Fibroblast of skin of abdomen (primary cell): Measurements from ENCODE around the gene MARK3.

Source experiments
- DNase-seq: peaks from one replicate; pipeline ENCODE4 v3.0.0-alpha.2; 2013

The MARK3 gene

DNA sequence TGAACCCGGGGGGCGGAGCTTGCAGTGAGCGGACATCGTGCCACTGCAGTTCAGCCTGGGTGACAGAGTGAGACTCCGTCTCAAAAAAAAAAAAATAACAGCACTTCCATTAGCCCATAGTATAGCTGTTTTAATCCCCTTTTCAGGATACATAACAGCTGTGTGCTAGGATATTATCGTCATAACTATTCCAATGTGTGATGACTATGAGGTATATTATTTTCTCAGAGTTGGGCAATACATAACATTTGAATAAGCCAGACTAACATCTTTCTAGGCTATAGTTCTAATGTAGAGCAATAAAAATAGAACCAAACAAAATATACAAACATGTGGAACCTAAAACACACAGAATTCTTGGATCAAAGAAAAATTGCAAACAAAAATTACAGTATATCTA, 57.1 kb downstream of the MARK3 start:
- peak; percentile 48 for DNase-seq

GRCh38 chr14:103443111-103443510, 57.9 kb downstream of the MARK3 start:
- DNase-seq, result no peak

GRCh38 chr14:103444837-103445524, 59.8 kb downstream of the MARK3 start:
- DNase-seq, result peak; percentile 22

- no peak for DNase-seq
Measured at GRCh38 chr14:103445806-103446205, 60.6 kb downstream of the MARK3 start.

GRCh38 chr14:103448097-103448496, 62.9 kb downstream of the MARK3 start:
- DNase-seq, result no peak

- DNase-seq, result no peak
Measured at GRCh38 chr14:103449634-103450161, 64.5 kb downstream of the MARK3 start.

- peak; percentile 21 for DNase-seq
Measured at GRCh38 chr14:103450416-103450815, 65.2 kb downstream of the MARK3 start.

DNA sequence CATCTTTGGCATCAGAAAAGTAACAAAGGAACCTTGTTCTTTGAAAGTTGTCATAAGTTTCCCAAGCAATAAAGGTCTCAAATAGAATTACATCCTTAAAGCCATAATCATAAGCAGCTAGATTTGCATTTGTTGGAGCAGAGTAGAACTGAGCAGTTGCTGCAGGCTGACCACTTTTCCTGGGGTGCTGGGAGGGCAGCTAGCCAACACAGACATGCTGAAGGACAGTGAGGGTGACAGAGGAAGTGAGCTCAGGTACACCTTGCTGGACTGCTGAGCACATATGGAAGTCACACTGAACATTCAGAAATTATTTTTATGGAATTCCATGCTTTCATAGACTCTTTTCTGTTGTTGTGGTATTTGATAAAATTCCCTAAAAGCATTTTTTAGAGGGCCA, 66.2 kb downstream of the MARK3 start:
- no peak for DNase-seq

DNA sequence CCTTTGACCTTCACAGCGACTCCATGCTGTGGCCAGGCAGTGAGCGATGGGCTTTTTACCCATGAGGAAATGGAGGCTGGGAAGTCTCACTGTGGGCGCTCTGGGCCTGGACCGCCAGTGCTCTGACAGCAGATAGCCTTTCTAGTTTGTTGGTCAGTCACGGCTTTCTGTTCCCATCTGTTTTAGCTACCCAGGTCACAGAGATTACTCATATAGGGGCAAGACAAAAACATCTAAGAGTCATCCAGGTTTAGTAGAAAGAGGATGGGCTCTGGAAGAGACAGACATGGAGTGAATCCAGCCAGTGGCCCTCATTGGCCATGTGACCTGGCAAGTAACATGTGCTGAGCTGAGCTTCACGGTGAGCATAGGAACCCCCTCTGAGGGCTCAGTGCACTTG, 68.6 kb downstream of the MARK3 start:
- no peak for DNase-seq

DNA sequence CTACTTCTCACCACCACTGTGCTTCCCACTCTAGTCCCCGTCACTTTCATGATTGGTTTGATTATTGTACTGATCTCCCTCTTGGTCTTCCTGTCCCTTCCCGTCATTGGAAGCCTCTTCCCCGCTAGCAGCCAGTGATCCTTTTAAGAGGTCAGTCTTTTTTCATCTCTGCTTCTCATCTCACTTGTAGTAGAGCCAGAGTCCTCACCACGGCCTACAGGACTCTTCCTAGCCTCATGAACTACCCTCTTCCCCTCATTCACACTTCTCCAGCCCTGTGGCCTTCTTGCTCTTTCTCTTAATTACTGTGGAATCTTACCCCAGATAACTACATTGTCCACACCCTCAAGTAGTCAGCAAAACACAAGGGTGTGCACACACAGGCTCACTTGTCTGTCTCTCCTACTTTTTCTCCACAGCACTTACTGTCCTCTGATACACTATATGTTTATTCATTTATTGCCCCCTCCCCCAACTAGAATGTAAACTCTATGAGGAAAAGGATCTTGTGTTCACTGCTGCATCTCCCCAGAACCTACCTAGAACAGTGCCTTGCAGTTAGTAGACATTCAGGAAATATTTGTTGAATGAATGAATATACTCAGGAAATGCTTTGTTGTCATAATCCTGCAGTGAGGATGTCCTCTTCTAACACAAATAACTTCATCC, 71.1 kb downstream of the MARK3 start:
- DNase-seq, result peak; percentile 28

DNA sequence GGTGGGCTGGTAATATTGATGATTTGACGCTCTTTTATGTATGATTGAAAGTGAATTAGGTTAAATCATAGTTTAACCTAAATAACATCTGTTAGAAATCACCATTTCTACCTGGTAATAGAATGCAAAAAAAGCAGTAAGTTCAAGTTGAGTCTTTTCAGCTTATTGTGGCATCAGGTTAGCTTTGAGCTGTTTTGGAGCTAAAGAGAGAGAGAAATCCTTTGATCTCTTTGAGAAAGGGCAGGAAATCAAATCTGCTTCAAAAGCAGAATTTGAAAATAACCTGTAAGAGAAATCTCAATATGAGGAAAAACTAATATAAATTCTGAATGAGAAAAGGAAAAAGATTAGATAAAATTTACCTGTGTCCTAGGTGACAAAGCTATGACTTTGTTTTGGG, 75.2 kb downstream of the MARK3 start:
- DNase-seq, result no peak

DNA sequence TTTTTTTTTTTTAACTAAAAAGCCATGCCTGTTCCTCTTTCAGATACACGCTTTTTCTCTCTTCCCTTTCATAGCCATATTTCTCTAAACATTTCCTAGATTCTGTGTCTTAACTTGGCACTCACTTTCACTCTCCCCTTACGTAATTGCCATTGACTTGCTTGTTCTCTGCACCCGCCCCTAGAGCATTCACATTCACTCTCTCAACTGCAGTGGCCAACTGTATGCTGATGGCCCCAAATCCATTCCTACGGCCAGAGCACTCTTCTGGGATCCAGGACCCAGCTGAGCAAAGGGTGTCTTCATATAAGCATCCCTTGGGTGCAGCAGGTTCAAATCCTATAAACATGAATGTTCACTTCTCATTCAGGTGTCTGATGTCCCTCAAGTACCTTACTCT, 77.9 kb downstream of the MARK3 start:
- DNase-seq, result no peak

DNA sequence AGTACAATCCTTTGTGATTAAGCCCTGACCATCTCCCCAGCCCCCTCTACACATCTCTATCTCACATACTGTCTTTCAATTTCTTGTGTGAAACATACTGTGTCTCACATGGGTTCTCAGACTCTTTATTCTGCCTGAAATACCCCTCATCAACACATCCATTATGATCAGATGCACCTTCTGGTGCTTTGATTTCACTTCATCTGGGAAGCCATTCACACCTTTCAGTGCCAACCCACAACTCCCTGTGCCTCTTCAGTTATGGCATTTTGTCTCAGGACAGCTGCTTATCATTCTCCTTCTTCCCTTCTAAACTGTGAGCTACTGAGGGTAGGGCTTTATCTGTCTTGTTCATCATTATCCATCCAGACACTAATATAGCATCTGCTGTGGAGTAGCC, 78.6 kb downstream of the MARK3 start:
- DNase-seq, result no peak

DNA sequence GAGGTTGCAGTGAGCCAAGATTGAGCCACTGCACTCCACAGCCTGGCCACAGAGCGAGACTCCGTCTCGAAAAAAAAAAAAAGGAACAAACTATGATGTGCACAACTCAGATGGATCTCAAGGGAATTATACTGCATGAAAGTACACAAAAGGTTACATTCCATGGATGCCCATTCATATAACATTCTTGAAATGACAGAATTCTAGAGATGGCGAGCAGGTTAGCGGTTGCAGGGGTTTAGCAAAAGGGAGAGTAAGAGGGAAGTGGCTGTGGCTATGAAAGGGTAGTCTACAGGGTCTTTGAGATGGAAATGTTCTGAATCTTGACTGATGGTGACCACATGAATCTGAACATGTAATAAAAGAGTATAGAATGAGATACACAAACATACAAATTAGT, 87.7 kb downstream of the MARK3 start:
- peak; percentile 8 for DNase-seq

GRCh38 chr14:103474893-103475292, 89.7 kb downstream of the MARK3 start:
- DNase-seq, result no peak

DNA sequence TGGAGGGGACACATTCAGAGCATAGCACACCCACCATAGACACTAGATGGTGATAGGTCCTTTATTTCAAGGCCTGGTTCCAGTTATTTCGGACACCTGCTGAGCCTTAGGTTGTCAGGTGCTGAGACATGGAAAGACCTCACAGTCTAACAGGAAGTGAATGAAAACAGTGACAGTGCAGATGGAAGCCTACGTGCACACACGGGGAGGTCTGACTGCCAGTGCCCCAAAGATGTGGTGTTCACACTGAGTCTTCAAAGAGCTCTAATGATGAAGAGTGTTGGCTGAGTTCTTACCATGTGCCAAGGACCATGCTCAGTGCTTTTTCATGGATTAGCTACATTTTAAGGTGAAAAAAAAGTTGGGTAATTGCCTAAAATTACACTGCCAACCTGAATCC, 90.8 kb downstream of the MARK3 start:
- no peak for DNase-seq

DNA sequence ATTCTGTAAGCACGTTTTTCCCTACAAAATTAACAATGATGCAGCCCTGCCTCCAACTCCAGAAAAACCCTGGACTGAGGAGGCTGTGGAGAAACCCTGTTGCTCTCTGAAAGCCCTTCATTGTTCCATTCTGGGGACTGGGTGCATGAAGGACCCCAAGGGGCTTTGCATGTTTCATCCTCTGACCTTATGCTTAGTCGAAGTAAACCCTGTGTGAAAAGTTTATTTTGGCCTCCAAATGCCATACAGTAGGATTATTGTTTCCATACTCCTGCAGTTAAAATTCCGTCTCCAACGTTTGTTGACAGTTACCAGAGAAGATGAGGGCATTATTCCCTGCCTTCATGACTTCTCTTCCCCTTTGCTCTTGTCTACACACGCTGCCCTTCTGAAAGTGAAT, 91.4 kb downstream of the MARK3 start:
- no peak for DNase-seq

DNA sequence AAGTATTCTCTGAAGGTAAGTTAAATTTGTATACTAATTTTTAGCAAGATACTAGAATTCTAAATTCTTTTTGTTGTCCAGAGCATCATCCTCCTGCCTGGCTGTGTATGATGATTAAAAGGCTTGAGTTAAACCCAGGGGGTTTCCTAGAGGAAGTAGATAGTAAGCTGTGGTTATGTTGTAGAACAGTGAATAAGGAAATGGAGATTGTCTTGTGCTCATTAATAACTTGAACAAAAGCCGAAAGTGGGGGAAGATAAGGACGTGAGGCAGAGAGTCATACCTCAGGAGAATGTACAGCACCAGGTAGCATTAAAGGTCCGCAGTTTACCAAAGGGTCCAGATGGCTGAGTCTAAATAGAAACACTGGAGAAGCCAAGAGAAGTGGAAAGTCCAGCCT, 95.4 kb downstream of the MARK3 start:
- no peak for DNase-seq

DNA sequence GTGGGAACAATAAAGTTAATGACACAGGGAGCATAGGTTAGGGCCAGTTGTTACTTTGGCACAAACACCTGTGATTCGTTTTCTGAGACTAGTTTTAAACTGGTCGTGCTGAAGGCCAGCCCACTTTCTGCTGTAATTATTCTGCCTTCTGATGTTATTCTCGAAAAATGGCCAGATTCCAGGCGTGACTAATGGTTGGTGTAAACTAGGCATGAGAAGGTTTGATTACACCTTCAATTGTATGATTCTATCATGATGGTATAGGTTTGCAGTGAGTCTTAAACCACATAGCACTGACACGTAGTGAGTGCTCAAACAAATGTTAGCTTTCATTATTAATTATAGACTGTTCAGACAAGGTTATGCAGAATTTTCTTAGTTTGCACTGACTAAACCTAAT, 98.4 kb downstream of the MARK3 start:
- DNase-seq, result peak; percentile 81

- DNase-seq, result no peak
Measured at GRCh38 chr14:103485504-103485903, 100.3 kb downstream of the MARK3 start.

DNA sequence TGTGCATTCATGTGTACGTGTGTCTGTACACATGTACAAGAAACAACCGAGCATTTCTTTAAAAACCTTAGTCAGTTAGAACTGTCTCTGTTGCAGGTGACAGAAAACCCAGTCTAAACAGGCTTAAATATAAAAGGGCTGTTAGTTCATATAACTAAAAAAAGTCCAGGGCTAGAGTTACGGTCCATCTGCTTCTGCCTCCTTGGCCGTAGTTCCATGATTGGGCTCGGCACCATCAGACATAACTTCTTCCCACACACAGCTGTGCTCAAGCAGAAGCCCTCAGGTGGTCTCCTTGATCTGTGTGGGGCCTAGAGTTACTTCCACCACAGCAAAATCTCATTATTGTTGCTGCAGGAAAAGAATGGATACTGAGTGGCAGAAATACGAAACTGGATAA, 102.9 kb downstream of the MARK3 start:
- no peak for DNase-seq

DNA sequence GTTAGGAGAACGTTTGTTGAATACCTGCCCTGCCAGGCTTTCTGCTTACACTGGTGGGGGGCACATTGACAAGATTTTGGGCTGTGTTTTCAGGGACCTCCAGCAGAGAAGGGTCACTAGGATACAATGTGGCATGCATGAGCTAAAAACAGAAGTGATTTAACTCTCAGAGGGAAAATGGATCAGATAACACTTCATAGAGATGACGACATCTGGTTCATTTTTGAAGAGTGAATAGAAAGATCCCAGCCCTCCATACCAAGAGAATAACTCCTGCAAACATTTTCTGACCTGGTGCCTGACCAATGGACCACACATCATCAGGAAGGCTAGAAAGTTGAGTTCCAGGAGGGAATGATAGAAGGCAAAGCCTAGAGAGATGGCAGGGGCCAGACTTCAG, 103.7 kb downstream of the MARK3 start:
- peak; percentile 59 for DNase-seq

GRCh38 chr14:103489621-103490020, 104.4 kb downstream of the MARK3 start:
- DNase-seq, result peak; percentile 57

GRCh38 chr14:103491691-103492090, 106.5 kb downstream of the MARK3 start:
- no peak for DNase-seq
